Transverse colon (tissue), 4 donors: Measurements from ENCODE around the gene SLC25A25. TPM values are rescaled to one million over a fixed set of nuclear protein-coding genes. Genes with fewer than 3 reads are reported as not detected.
"Not testable (repeated sequence)": the region's sequence is repeated elsewhere in the genome, so short reads cannot be mapped to it uniquely, and the experiment has no call there.

ENCODE experiments used
- DNase-seq: peaks from one replicate; pipeline ENCODE4 v3.0.0-alpha.2; 2019
- H3K27ac ChIP-seq, 4 donors: fragments of 200-600 bp; sonication (generic); 2 replicates each; pipeline ENCODE4 v1.5.1; 2016 to 2018; ENCODE audit warnings: inconsistent platforms in 4 of 4
- H3K27me3 ChIP-seq: fragments of 200-600 bp; sonication (generic); 2 replicates; pipeline ENCODE4 v1.5.1; 2017; ENCODE audit warnings: inconsistent platforms
- H3K36me3 ChIP-seq, 4 donors: fragments of 200-600 bp; sonication (generic); 2 replicates each; pipeline ENCODE4 v1.5.1; 2017 to 2019; ENCODE audit warnings: inconsistent platforms in 4 of 4
- H3K4me1 ChIP-seq, 4 donors: fragments of 200-600 bp; sonication (generic); 2 replicates each; pipeline ENCODE4 v1.5.1; 2017 to 2020; ENCODE audit warnings: inconsistent platforms in 4 of 4
- H3K4me3 ChIP-seq, 4 donors: fragments of 200-600 bp; sonication (generic); 1 replicate in 1 of 4; 2 replicates in 3 of 4; pipeline versions ENCODE4 v1.5.1 to v1.6.1; 2017 to 2019; ENCODE audit warnings: inconsistent platforms in 4 of 4
- H3K9me3 ChIP-seq, 2 donors: fragments of 200-600 bp; sonication (generic); 2 replicates each; pipeline ENCODE4 v1.5.1; 2017 to 2019; ENCODE audit warnings: inconsistent platforms in 2 of 2
- CTCF ChIP-seq, 5 experiments: fragments of 200-600 bp in 3 of 5; fragments of 450-650 bp in 2 of 5; sonication (generic) in 3 of 5; IDR thresholded peaks; 1 replicate in 2 of 5; 2 replicates in 3 of 5; pipeline ENCODE4 v1.5.1; 2016 to 2017; ENCODE audit warnings: antibody characterized with exemption in 5 of 5, inconsistent platforms in 3 of 5, mild to moderate bottlenecking in 2 of 5, moderate library complexity in 1 of 5
- EP300 ChIP-seq: sonication (generic); formaldehyde crosslinking; IDR thresholded peaks from one replicate; pipeline ENCODE4 v1.6.1; 2017; ENCODE audit warnings: antibody characterized with exemption, low read depth
- POLR2A ChIP-seq: fragments of 450-650 bp; IDR thresholded peaks from one replicate; pipeline ENCODE4 v1.6.1; 2016; ENCODE audit warnings: antibody characterized with exemption, mild to moderate bottlenecking, moderate library complexity
- POLR2AphosphoS5 ChIP-seq, 3 donors: sonication (generic); formaldehyde crosslinking; IDR thresholded peaks; one replicate each; pipeline ENCODE4 v1.6.1; 2016; ENCODE audit warnings: antibody characterized with exemption in 3 of 3
- WGBS, 2 donors: methylation state at CpG; one replicate each; pipeline ENCODE4 v1.1.5; 2018; ENCODE audit warnings: low coverage in 1 of 2; 5-methylcytosine and 5-hydroxymethylcytosine counted together
- in situ Hi-C, 4 donors: fragments of 200-750 bp; cut with MboI; loops; one replicate each; pipeline versions ENCODE4 v1.15.0 to v1.15.1; 2017; ENCODE audit warnings: low sequenced_read_pairs in 3 of 4, low pct_ligation_motif_present in 1 of 4, low pct_unique_long_range_greater_than_20kb in 1 of 4
- intact Hi-C: fragments of 100-400 bp; cut with DNase I; formaldehyde crosslinking; loops from one replicate; pipeline ENCODE4 v1.15.1; 2023; ENCODE audit warnings: low total_unique reads
- total RNA-seq, 4 donors: library from RNA; depleted of rRNA; stranded (reverse); fragments of >200 nt; gene quantifications; one replicate each; pipeline ENCODE4 v1.1.0, GENCODE V29; 2016

The SLC25A25 gene
- total RNA-seq, 4 donors from 2014 or later: 25.5 to 35.5 (median 32.5) TPM

- intact Hi-C loops: no loop called here
- H3K27ac ChIP-seq: peak overlapping the region; percentile 92 to 96 (median 94)
- in situ Hi-C loops: loop anchor here in 1 of 4 donors (25.0 kb wide), 1 partner anchor 145 kb away; no protein-coding TSS in a partner anchor
- H3K9me3 ChIP-seq: no peaks in the 10 kb centered on the region
- H3K36me3 ChIP-seq: peaks cover 0 to 30% (median 16%) of the 10 kb centered on the region in 4 donors
- H3K4me3 ChIP-seq: no peak overlapping the region
- no peak for DNase-seq
- H3K4me1 ChIP-seq: peaks cover 14 to 49% (median 29%) of the 10 kb centered on the region in 4 donors
- no peak for TF ChIP-seq CTCF (IDR thresholded peaks at IDR 0.05)
- no peak for TF ChIP-seq POLR2A
- peak in 1 of 3 donors; percentile 28 for TF ChIP-seq POLR2AphosphoS5 (IDR thresholded peaks at IDR 0.05)
- 81% methylated on average over 16 of the region's 18 CpGs; no CpG with 5 or more reads in 1 of the 2 donors for WGBS, 2 donors
- no peaks in the 10 kb centered on the region for H3K27me3 ChIP-seq
These were observed 39.6 kb downstream of the SLC25A25 start for GRCh38 chr9:128107468-128108268.

GRCh38 chr9:128108269-128109049, 40.4 kb downstream of the SLC25A25 start:
- no peak for DNase-seq
- Histone ChIP-seq H3K27me3 (no peaks in the 10 kb centered on the region), H3K4me1 (peaks cover 14 to 51% (median 26%) of the 10 kb centered on the region in 4 donors), H3K36me3 (peaks cover 0 to 22% (median 14%) of the 10 kb centered on the region in 4 donors), H3K27ac (peak overlapping the region; percentile 92 to 96 (median 94)), H3K9me3 (no peaks in the 10 kb centered on the region), H3K4me3 (no peak overlapping the region)
- TF ChIP-seq CTCF (IDR thresholded peaks at IDR 0.05): no peak
- no peak for TF ChIP-seq EP300
- no peak for TF ChIP-seq POLR2AphosphoS5 (IDR thresholded peaks at IDR 0.05)
- no peak for TF ChIP-seq POLR2A
- intact Hi-C loops: no loop called here
- 70 to 82% methylated on average over 3 to 15 of the region's 15 CpGs for WGBS, 2 donors
- in situ Hi-C loops: loop anchor here in 1 of 4 donors (25.0 kb wide), 1 partner anchor 146 kb away; no protein-coding TSS in a partner anchor

- intact Hi-C loops (no loop called here), in situ Hi-C loops (loop anchor here in 1 of 4 donors (25.0 kb wide), 1 partner anchor 147 kb away; no protein-coding TSS in a partner anchor)
- TF ChIP-seq POLR2AphosphoS5 (IDR thresholded peaks at IDR 0.05): no peak
- no peak for TF ChIP-seq POLR2A
- no peak for TF ChIP-seq CTCF (IDR thresholded peaks at IDR 0.05)
- no peak for TF ChIP-seq EP300
- Histone ChIP-seq H3K27ac (peak overlapping the region; percentile 92 to 96 (median 94)), H3K4me3 (peak overlapping the region in 2 of 4 donors; percentile 0 to 19), H3K4me1 (peaks cover 9 to 45% (median 19%) of the 10 kb centered on the region in 4 donors), H3K36me3 (peaks cover 0 to 22% (median 14%) of the 10 kb centered on the region in 4 donors), H3K27me3 (no peaks in the 10 kb centered on the region), H3K9me3 (no peaks in the 10 kb centered on the region)
- 37 to 57% methylated on average over 13 to 20 of the region's 20 CpGs for WGBS, 2 donors
- peak; percentile 52 for DNase-seq
These were observed 41.1 kb downstream of the SLC25A25 start for GRCh38 chr9:128109050-128109709.

- in situ Hi-C loops (loop anchor here in 1 of 4 donors (25.0 kb wide), 1 partner anchor 149 kb away; no protein-coding TSS in a partner anchor), intact Hi-C loops (loop anchor here (10.0 kb wide), 1 partner anchor 77 kb away; no protein-coding TSS in a partner anchor)
- peak overlapping the region in 2 of 4 donors; percentile 10 to 52 for H3K4me3 ChIP-seq
- H3K36me3 ChIP-seq: peaks cover 0 to 12% (median 8%) of the 10 kb centered on the region in 4 donors
- H3K27ac ChIP-seq: peak overlapping the region; percentile 92 to 96 (median 94)
- peaks cover 8 to 52% (median 27%) of the 10 kb centered on the region in 4 donors for H3K4me1 ChIP-seq
- WGBS, 2 donors: 73 to 77% methylated on average over 6 to 12 of the region's 12 CpGs
- not testable (repeated sequence) for H3K9me3 ChIP-seq, H3K27me3 ChIP-seq
- peak; percentile 7 for DNase-seq
These were observed 43.7 kb downstream of the SLC25A25 start for GRCh38 chr9:128111726-128112125.
